PC-9 (cell line): ENCODE data around the gene ERVK3-1.

Experiments used
- CTCF ChIP-seq: fragments of 200-600 bp; sonication (generic); conservative IDR thresholded peaks from 2 replicates; pipeline ENCODE4 v1.6.1; 2017; ENCODE audit warnings: mixed run types, antibody characterized with exemption, mild to moderate bottlenecking, moderate library complexity
- EZH2 ChIP-seq: fragments of 200-600 bp; sonication (generic); IDR thresholded peaks from 2 replicates; pipeline ENCODE4 v1.8.0; 2017; ENCODE audit warnings: antibody characterized with exemption, low read depth

DNA sequence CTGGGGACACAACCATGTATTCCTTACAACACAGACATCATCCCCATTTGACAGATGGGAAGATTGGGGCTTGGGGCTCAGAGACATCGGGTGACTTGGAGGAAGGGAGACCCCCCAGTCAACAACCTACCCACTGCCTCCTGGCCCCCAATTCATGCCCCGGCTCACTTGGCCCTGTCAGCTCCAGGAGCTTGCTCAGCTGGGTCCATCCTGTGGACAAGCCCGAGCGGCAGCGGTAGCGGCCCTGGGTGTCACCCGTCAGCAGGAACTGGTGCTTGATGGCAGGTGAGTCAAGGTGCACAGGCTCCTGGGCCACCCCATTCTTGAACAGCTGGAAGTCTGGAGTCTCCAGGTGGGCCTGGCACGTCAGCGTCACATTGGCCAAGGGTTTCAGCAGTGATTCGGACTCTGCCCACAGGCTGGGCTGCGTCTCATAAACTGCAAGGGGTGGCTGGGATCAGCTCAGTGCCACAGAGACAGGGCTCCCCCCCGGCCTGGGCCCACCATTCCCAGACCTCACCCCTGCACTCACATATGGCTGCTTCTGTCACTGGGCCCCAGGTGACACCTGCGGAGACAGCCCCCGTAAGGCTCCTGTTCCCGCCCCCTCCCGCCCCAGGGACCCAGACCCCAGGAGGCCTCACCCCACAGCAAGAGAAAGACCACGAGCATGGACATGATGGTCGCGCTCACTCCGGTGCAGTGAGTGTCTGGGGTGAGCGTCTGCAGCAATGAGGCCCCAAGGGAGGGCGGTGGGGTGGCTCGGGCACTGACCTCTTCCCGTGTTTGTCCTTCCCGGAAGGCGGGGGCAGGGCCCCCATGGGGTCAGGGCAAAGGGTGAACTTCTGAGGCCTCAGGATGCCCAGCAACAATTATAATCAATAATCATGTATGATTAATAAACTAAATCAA is 47.8 kb downstream of the ERVK3-1 start, which contains the start of gene A1BG:
- TF ChIP-seq CTCF (no peak), EZH2 (no peak)
